ENCODE data around the gene DDR2. TPM values are rescaled to one million over a fixed set of nuclear protein-coding genes. Genes with fewer than 3 reads are reported as not detected.

Gene DDR2
- total RNA-seq, 4 donors from 2014 or later = 15.1 to 36.9 (median 20.0) TPM

- TF ChIP-seq CTCF (IDR thresholded peaks at IDR 0.05) = no peak
- no peak for TF ChIP-seq POLR2A (IDR thresholded peaks at IDR 0.05)
- intact Hi-C loops (cut with DNase I; ENCODE audit: low total_unique reads) = no loop called here
- DNase-seq (ENCODE audit: low spot score in 2 of 2) = peak; percentile 80 to 92
- H3K4me3 ChIP-seq (ENCODE audit: low read depth, poor library complexity, severe bottlenecking) = no peak overlapping the region
- 16 to 20% methylated on average over 5 of the region's 5 CpGs for WGBS, 2 donors
Measured at GRCh38 chr1:162696286-162696862, 64.1 kb downstream of the DDR2 start.

DNA sequence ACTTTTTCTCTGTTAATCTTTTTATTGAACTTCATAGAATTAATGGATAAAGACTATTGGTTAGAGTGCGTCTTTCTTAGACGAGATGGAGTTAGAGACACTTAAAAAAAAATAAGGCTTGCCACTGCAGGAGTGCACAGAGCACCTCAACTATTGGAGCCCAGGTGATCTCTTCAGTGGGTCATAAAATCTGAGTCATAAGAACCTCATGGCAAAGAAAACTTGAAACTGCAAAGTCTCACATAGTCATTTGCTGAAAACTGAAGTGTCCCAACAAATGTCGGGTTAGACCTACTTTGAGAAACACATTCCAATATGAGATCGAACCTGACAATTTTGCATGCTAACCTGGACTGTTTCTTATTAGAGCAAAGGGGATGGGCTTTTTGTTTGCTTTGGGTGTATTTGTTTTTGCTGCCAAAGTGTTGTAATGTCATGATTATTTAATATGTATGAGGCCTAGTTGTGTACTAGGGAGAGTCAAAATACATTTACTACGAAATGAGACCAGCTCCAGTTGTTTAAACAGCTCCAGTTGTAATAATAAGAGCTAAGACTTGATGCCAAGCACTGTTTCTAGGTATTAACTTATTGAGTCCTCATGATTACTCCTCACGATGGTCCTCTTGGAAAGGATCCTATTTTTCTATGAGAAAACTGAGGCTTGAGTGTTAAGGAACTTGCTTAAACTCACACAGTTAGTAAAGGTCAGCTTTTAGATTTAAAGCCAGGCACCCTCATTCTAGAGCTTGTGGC lies 65.1 kb downstream of the DDR2 start:
- intact Hi-C loops (cut with DNase I; ENCODE audit: low total_unique reads) = no loop called here
- no peak for DNase-seq (ENCODE audit: low spot score in 2 of 2)
- TF ChIP-seq CTCF (IDR thresholded peaks at IDR 0.05) (no peak), POLR2A (IDR thresholded peaks at IDR 0.05) (no peak)
- 43 to 46% methylated on average over 6 of the region's 6 CpGs for WGBS, 2 donors
- no peak overlapping the region for H3K4me3 ChIP-seq (ENCODE audit: low read depth, poor library complexity, severe bottlenecking)

DNA sequence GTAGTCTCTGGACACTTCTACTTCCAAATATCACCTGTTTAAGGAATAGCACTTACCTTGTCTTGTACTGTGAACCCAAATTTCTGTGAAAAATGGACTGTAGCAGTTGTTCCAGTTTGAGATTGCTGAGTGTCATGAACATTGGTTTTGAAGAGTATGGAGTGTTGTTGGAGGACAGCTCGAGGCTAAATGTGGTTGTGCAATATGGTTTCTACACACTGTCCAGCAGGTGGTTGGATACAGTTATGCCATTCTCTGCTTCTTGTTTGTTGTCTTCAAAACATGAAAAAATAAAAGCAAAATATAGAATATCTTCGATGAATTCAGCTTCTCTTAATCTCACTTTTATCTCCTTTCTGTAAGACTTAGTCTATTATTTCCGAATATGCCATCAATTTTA lies 67.1 kb downstream of the DDR2 start:
- no peak overlapping the region for H3K4me3 ChIP-seq (ENCODE audit: low read depth, poor library complexity, severe bottlenecking)
- 81 to 88% methylated on average over 3 of the region's 3 CpGs for WGBS, 2 donors
- no peak for DNase-seq (ENCODE audit: low spot score in 2 of 2)
- TF ChIP-seq POLR2A (IDR thresholded peaks at IDR 0.05) = no peak
- TF ChIP-seq CTCF (IDR thresholded peaks at IDR 0.05) = no peak
- intact Hi-C loops (cut with DNase I; ENCODE audit: low total_unique reads) = no loop called here

GRCh38 chr1:162700131-162700530 lies 67.9 kb downstream of the DDR2 start:
- intact Hi-C loops (cut with DNase I; ENCODE audit: low total_unique reads) = no loop called here
- DNase-seq (ENCODE audit: low spot score in 2 of 2) = no peak
- WGBS, 2 donors = 97 to 100% methylated on average over 1 of the region's 1 CpG

GRCh38 chr1:162701286-162701685 lies 69.0 kb downstream of the DDR2 start:
- WGBS, 2 donors = 52 to 56% methylated on average over 1 of the region's 1 CpG
- H3K4me3 ChIP-seq (ENCODE audit: low read depth, poor library complexity, severe bottlenecking) = no peak overlapping the region
- no peak for TF ChIP-seq CTCF (IDR thresholded peaks at IDR 0.05)
- no peak for TF ChIP-seq POLR2A (IDR thresholded peaks at IDR 0.05)
- no peak for DNase-seq (ENCODE audit: low spot score in 2 of 2)
- intact Hi-C loops (cut with DNase I; ENCODE audit: low total_unique reads) = no loop called here

More at GRCh38 chr1:162700131-162700530, 67.9 kb downstream of the DDR2 start:
- no peak overlapping the region for H3K4me3 ChIP-seq (ENCODE audit: low read depth, poor library complexity, severe bottlenecking)
- TF ChIP-seq POLR2A (IDR thresholded peaks at IDR 0.05) = no peak
- no peak for TF ChIP-seq CTCF (IDR thresholded peaks at IDR 0.05)

All from lower leg skin (tissue), 4 donors.